H54 (cell line): Measurements from ENCODE around the gene SPTBN5.

Source experiments
- DNase-seq: peaks from one replicate; pipeline ENCODE4 v3.0.0; 2011; ENCODE audit warnings: low spot score, mixed read lengths; ENCODE audit not compliant: insufficient read length
- FAIRE-seq: peaks from 3 replicates; lab custom pipeline; 2011; peaks lifted over from hg19 to GRCh38; lab: Jason Lieb, UNC
- POLR2A ChIP-seq: IDR thresholded peaks from 2 replicates; pipeline ENCODE4 v1.6.1; 2011; ENCODE audit warnings: low read depth, mild to moderate bottlenecking, low read length

The SPTBN5 gene

GRCh38 chr15:41825572-41826535 is 68.0 kb downstream of the SPTBN5 start:
- FAIRE-seq (no peak), DNase-seq (no peak)
- TF ChIP-seq POLR2A = no peak

- DNase-seq (no peak), FAIRE-seq (no peak)
- no peak for TF ChIP-seq POLR2A
Measured at GRCh38 chr15:41825145-41825544, 68.7 kb downstream of the SPTBN5 start.

GRCh38 chr15:41824062-41824745 is 69.6 kb downstream of the SPTBN5 start:
- no peak for FAIRE-seq
- TF ChIP-seq POLR2A = no peak
- no peak for DNase-seq

- TF ChIP-seq POLR2A = no peak
- no peak for FAIRE-seq
- no peak for DNase-seq
Measured at GRCh38 chr15:41823502-41823901, 70.4 kb downstream of the SPTBN5 start.

GRCh38 chr15:41822957-41823356 is 70.9 kb downstream of the SPTBN5 start:
- no peak for DNase-seq
- no peak for TF ChIP-seq POLR2A
- no peak for FAIRE-seq

- FAIRE-seq = no peak
- no peak for TF ChIP-seq POLR2A
Measured at GRCh38 chr15:41822471-41822870, 71.4 kb downstream of the SPTBN5 start.

GRCh38 chr15:41821831-41822230 is 72.0 kb downstream of the SPTBN5 start:
- TF ChIP-seq POLR2A = no peak
- no peak for FAIRE-seq
- no peak for DNase-seq

More at GRCh38 chr15:41822471-41822870, 71.4 kb downstream of the SPTBN5 start:
- DNase-seq = no peak

- no peak for TF ChIP-seq POLR2A
- DNase-seq (no peak), FAIRE-seq (no peak)
Measured at GRCh38 chr15:41820791-41821423, 72.9 kb downstream of the SPTBN5 start.

GRCh38 chr15:41819455-41820050 is 74.3 kb downstream of the SPTBN5 start:
- DNase-seq = no peak

GRCh38 chr15:41817781-41818180 is 76.1 kb downstream of the SPTBN5 start:
- no peak for DNase-seq
- FAIRE-seq = no peak
- no peak for TF ChIP-seq POLR2A

More at GRCh38 chr15:41819455-41820050, 74.3 kb downstream of the SPTBN5 start:
- no peak for FAIRE-seq
- TF ChIP-seq POLR2A = no peak

- no peak for TF ChIP-seq POLR2A
- FAIRE-seq (no peak), DNase-seq (no peak)
Measured at GRCh38 chr15:41817327-41817726, 76.5 kb downstream of the SPTBN5 start.

- no peak for FAIRE-seq
Measured at GRCh38 chr15:41816788-41817187, 77.1 kb downstream of the SPTBN5 start.

GRCh38 chr15:41814534-41814933 is 79.3 kb downstream of the SPTBN5 start:
- FAIRE-seq = no peak
- TF ChIP-seq POLR2A = no peak
- no peak for DNase-seq

More at GRCh38 chr15:41816788-41817187, 77.1 kb downstream of the SPTBN5 start:
- TF ChIP-seq POLR2A = no peak
- no peak for DNase-seq
